Measurements from ENCODE around the gene ZNF18.

Gene ZNF18

DNA sequence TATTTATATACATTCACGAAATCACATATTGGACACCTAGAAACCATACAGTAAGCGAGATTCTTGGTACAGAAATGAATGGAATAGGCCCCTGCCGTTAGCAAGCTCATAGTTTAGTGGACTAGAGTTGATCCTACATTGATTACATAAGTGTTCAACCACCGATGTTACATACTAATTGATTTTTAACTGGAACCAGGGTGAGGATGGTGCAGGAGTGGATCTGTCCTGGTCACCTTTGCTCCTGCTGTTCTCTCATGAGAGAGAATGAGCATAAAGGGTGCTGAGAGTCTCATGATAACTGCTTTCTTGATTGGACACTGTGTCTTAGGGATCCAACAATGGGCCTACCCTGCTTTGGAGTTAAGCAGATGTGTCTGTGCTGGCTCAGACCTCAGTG, 37.3 kb upstream of the ZNF18 start:
- Histone ChIP-seq H3K36me3 (ENCODE audit: control insufficient read depth, low read length) (peaks cover 7% of the 10 kb centered on the region; the same call in 1 of the 2 replicates), H3K9me2 (replicated peaks; ENCODE audit: control insufficient read depth, low read length) (no peaks in the 10 kb centered on the region), H3K4me3 (ENCODE audit: low read length) (no peak overlapping the region), H3K9me3 (ENCODE audit: control insufficient read depth, insufficient read depth, low read length) (no peaks in the 10 kb centered on the region), H3K4me1 (ENCODE audit: control insufficient read depth, low read length) (0 out of 2 replicates have a peak, but pooled peaks cover 4% of the 10 kb centered on the region), H3K4me2 (ENCODE audit: low read length) (no peak overlapping the region), H3K27me3 (ENCODE audit: control insufficient read depth, low read length) (no peaks in the 10 kb centered on the region), H3K79me2 (ENCODE audit: control insufficient read depth, low read length) (peaks cover 80% of the 10 kb centered on the region), H4K20me1 (ENCODE audit: control insufficient read depth, insufficient read depth, low read depth, low read length) (no peaks in the 10 kb centered on the region), H3F3A (ENCODE audit: control insufficient read depth, insufficient read depth) (no peaks in the 10 kb centered on the region), H3K27ac (ENCODE audit: low read depth, low read length) (no peak overlapping the region)
- no peak for TF ChIP-seq EZH2phosphoT487 (IDR thresholded peaks at IDR 0.05; ENCODE audit: borderline replicate concordance, low read length)
- TF ChIP-seq, protein P1, sequence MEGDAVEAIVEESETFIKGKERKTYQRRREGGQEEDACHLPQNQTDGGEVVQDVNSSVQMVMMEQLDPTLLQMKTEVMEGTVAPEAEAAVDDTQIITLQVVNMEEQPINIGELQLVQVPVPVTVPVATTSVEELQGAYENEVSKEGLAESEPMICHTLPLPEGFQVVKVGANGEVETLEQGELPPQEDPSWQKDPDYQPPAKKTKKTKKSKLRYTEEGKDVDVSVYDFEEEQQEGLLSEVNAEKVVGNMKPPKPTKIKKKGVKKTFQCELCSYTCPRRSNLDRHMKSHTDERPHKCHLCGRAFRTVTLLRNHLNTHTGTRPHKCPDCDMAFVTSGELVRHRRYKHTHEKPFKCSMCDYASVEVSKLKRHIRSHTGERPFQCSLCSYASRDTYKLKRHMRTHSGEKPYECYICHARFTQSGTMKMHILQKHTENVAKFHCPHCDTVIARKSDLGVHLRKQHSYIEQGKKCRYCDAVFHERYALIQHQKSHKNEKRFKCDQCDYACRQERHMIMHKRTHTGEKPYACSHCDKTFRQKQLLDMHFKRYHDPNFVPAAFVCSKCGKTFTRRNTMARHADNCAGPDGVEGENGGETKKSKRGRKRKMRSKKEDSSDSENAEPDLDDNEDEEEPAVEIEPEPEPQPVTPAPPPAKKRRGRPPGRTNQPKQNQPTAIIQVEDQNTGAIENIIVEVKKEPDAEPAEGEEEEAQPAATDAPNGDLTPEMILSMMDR (IDR thresholded peaks at IDR 0.05; ENCODE audit: low read depth, low read length, poor library complexity, severe bottlenecking), result no peak

DNA sequence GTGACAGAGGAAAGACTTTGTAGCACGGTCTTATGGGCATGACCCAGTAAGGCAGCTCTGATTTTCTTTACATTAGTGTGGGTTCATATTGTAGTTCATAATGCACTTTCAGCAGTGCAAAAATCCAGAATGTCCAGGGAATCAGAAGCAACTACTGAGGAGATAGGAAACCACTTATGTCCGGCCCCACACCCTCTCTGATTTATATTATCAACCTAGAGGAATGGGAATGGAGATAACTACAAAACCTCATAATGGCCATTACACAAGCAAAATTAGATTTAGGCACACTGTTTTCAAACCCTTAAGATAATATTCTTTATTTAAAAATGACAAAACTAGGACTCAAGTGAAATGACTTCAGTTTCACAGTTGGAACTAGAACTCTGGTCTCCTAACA, 31.3 kb upstream of the ZNF18 start:
- Histone ChIP-seq H3K4me2 (ENCODE audit: low read length) (no peak overlapping the region), H3K27ac (ENCODE audit: low read depth, low read length) (no peak overlapping the region), H3K9me3 (ENCODE audit: control insufficient read depth, insufficient read depth, low read length) (no peaks in the 10 kb centered on the region), H3F3A (ENCODE audit: control insufficient read depth, insufficient read depth) (no peaks in the 10 kb centered on the region), H3K36me3 (ENCODE audit: control insufficient read depth, low read length) (peaks cover 1% of the 10 kb centered on the region; the same call in 1 of the 2 replicates), H4K20me1 (ENCODE audit: control insufficient read depth, insufficient read depth, low read depth, low read length) (peaks cover 3% of the 10 kb centered on the region; the same call in 1 of the 2 replicates), H3K27me3 (ENCODE audit: control insufficient read depth, low read length) (no peaks in the 10 kb centered on the region), H3K4me1 (ENCODE audit: control insufficient read depth, low read length) (0 out of 2 replicates have a peak, but pooled peaks cover 4% of the 10 kb centered on the region), H3K9me2 (replicated peaks; ENCODE audit: control insufficient read depth, low read length) (no peaks in the 10 kb centered on the region), H3K79me2 (ENCODE audit: control insufficient read depth, low read length) (peaks cover 91% of the 10 kb centered on the region), H3K4me3 (ENCODE audit: low read length) (no peak overlapping the region)
- TF ChIP-seq, protein P1 (IDR thresholded peaks at IDR 0.05; ENCODE audit: low read depth, low read length, poor library complexity, severe bottlenecking), result no peak
- no peak for TF ChIP-seq EZH2phosphoT487 (IDR thresholded peaks at IDR 0.05; ENCODE audit: borderline replicate concordance, low read length)

DNA sequence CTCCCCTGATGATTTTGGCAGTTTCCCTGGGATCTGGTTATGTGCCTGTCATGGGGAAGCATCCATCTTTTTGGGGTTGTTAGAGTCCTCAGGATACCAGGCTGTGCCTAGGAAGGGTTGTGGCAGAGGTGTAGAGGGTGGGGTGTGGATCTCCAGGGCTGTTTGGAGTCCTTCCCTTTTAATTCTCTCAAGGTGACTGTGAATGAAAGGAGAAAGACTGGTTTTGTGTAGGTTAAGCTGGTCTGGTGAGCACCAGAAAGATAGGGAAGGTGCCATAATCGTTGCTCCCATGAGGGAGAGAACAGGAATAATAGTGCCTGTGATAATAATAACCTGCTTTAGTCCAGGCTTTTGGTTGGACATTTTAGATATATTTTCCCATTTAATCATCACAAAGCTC, 30.4 kb upstream of the ZNF18 start:
- Histone ChIP-seq H4K20me1 (ENCODE audit: control insufficient read depth, insufficient read depth, low read depth, low read length) (peaks cover 6% of the 10 kb centered on the region; the same call in 1 of the 2 replicates), H3K79me2 (ENCODE audit: control insufficient read depth, low read length) (peaks cover 92% of the 10 kb centered on the region), H3K4me3 (ENCODE audit: low read length) (no peak overlapping the region), H3K4me1 (ENCODE audit: control insufficient read depth, low read length) (peaks cover 7% of the 10 kb centered on the region), H3K36me3 (ENCODE audit: control insufficient read depth, low read length) (peaks cover 5% of the 10 kb centered on the region; the same call in 1 of the 2 replicates), H3F3A (ENCODE audit: control insufficient read depth, insufficient read depth) (no peaks in the 10 kb centered on the region), H3K27me3 (ENCODE audit: control insufficient read depth, low read length) (no peaks in the 10 kb centered on the region), H3K9me3 (ENCODE audit: control insufficient read depth, insufficient read depth, low read length) (no peaks in the 10 kb centered on the region), H3K9me2 (replicated peaks; ENCODE audit: control insufficient read depth, low read length) (no peaks in the 10 kb centered on the region), H3K27ac (ENCODE audit: low read depth, low read length) (no peak overlapping the region), H3K4me2 (ENCODE audit: low read length) (no peak overlapping the region)
- TF ChIP-seq, protein P1 (IDR thresholded peaks at IDR 0.05; ENCODE audit: low read depth, low read length, poor library complexity, severe bottlenecking), result no peak
- TF ChIP-seq EZH2phosphoT487 (IDR thresholded peaks at IDR 0.05; ENCODE audit: borderline replicate concordance, low read length), result no peak
